Tibial nerve (tissue), 4 donors: ENCODE data around the gene CPNE6. TPM values are rescaled to one million over a fixed set of nuclear protein-coding genes. Genes with fewer than 3 reads are reported as not detected.

ENCODE experiments used
- DNase-seq, 2 donors: peaks; one replicate each; pipeline ENCODE4 v3.0.0-alpha.2; 2019; ENCODE audit warnings: low spot score in 2 of 2
- H3K27ac ChIP-seq, 4 donors: fragments of 200-600 bp; sonication (generic) in 3 of 4; one replicate each; pipeline ENCODE4 v1.5.1; 2017 to 2019; ENCODE audit warnings: mild to moderate bottlenecking in 1 of 4
- H3K27me3 ChIP-seq, 2 donors: fragments of 200-600 bp; sonication (generic) in 1 of 2; one replicate each; pipeline versions ENCODE4 v1.5.1 to v1.6.0; 2017 to 2019
- H3K36me3 ChIP-seq, 3 donors: fragments of 200-600 bp; sonication (generic); one replicate each; pipeline ENCODE4 v1.5.1; 2018 to 2019
- H3K4me1 ChIP-seq, 4 donors: fragments of 200-600 bp; sonication (generic) in 3 of 4; one replicate each; pipeline ENCODE4 v1.5.1; 2017 to 2019
- H3K4me3 ChIP-seq, 4 donors: fragments of 200-600 bp; sonication (generic) in 3 of 4; one replicate each; pipeline ENCODE4 v1.5.1; 2017 to 2019; ENCODE audit warnings: mild to moderate bottlenecking in 1 of 4, moderate library complexity in 1 of 4
- H3K9me3 ChIP-seq, 4 donors: fragments of 200-600 bp; sonication (generic) in 3 of 4; one replicate each; pipeline ENCODE4 v1.5.1; 2017 to 2019
- EP300 ChIP-seq, 2 donors: sonication (generic); formaldehyde crosslinking; IDR thresholded peaks; one replicate each; pipeline ENCODE4 v1.6.1; 2017; ENCODE audit warnings: antibody characterized with exemption in 2 of 2, mild to moderate bottlenecking in 1 of 2
- POLR2A ChIP-seq, 2 donors: fragments of 450-650 bp; IDR thresholded peaks; one replicate each; pipeline ENCODE4 v1.6.1; 2017; ENCODE audit warnings: antibody characterized with exemption in 2 of 2, mild to moderate bottlenecking in 2 of 2, moderate library complexity in 2 of 2
- WGBS, 2 donors: methylation state at CpG; one replicate each; pipeline ENCODE4 v1.1.5; 2018; 5-methylcytosine and 5-hydroxymethylcytosine counted together
- total RNA-seq, 4 donors: library from RNA; depleted of rRNA; stranded (reverse); fragments of >200 nt; gene quantifications; one replicate each; pipeline ENCODE4 v1.1.0, GENCODE V29; 2016
- TF ChIP-seq, protein P1 (sequence below), 5 experiments: fragments of 200-600 bp in 3 of 5; fragments of 450-650 bp in 2 of 5; sonication (generic) in 3 of 5; IDR thresholded peaks; one replicate each; pipeline ENCODE4 v1.5.1; 2016 to 2019; ENCODE audit warnings: antibody characterized with exemption in 5 of 5, mild to moderate bottlenecking in 3 of 5, moderate library complexity in 2 of 5

Gene CPNE6
- total RNA-seq, 4 donors from 2014 or later = not detected

- 87 to 89% methylated on average over 4 of the region's 4 CpGs for WGBS, 2 donors
- DNase-seq = no peak
- H3K27ac ChIP-seq = no peak overlapping the region
- no peaks in the 10 kb centered on the region for H3K9me3 ChIP-seq
- no peak overlapping the region for H3K4me3 ChIP-seq
- H3K4me1 ChIP-seq = peaks cover 0 to 12% (median 0%) of the 10 kb centered on the region in 4 donors
- no peaks in the 10 kb centered on the region for H3K27me3 ChIP-seq
- no peak for TF ChIP-seq EP300 (IDR thresholded peaks at IDR 0.05)
- TF ChIP-seq, protein P1, sequence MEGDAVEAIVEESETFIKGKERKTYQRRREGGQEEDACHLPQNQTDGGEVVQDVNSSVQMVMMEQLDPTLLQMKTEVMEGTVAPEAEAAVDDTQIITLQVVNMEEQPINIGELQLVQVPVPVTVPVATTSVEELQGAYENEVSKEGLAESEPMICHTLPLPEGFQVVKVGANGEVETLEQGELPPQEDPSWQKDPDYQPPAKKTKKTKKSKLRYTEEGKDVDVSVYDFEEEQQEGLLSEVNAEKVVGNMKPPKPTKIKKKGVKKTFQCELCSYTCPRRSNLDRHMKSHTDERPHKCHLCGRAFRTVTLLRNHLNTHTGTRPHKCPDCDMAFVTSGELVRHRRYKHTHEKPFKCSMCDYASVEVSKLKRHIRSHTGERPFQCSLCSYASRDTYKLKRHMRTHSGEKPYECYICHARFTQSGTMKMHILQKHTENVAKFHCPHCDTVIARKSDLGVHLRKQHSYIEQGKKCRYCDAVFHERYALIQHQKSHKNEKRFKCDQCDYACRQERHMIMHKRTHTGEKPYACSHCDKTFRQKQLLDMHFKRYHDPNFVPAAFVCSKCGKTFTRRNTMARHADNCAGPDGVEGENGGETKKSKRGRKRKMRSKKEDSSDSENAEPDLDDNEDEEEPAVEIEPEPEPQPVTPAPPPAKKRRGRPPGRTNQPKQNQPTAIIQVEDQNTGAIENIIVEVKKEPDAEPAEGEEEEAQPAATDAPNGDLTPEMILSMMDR (IDR thresholded peaks at IDR 0.05) = no peak
- TF ChIP-seq POLR2A (IDR thresholded peaks at IDR 0.05) = no peak
- peaks cover 0 to 29% (median 0%) of the 10 kb centered on the region in 3 donors for H3K36me3 ChIP-seq
Observed at GRCh38 chr14:24106672-24107271, 35.4 kb downstream of the CPNE6 start.

DNA sequence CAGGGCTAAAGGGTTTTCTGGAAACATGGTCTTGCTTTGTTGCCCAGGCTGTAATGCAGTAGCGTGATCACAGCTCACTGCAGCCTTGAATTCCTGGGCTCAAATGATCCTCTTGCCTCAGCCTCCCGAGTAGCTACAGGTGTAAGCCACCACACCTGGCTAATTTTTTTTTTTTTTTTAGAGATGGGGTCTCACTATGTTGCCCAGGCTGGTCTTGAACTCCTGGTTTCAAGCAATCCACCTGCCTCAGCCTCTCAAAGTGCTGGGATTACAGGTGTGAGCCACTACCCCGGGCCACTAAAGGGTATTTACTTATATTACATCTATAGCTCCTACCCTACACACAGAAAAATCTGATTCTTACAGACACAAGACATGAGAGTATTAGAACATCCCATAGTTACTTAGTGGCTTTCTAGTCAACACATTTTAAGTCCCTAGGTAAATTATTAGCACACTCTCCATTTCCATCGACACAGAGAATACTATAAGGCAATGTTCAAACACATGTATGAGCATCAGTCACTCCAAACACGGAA lies 37.0 kb downstream of the CPNE6 start:
- Histone ChIP-seq H3K4me1 (peaks cover 0 to 15% (median 0%) of the 10 kb centered on the region in 4 donors), H3K27me3 (no peaks in the 10 kb centered on the region), H3K36me3 (peaks cover 0 to 17% (median 0%) of the 10 kb centered on the region in 3 donors), H3K9me3 (no peaks in the 10 kb centered on the region), H3K27ac (peak overlapping the region in 3 of 4 donors; percentile 4 to 17 (median 16)), H3K4me3 (no peak overlapping the region)
- DNase-seq = no peak
- WGBS, 2 donors = 34 to 52% methylated on average over 5 of the region's 5 CpGs
- TF ChIP-seq, protein P1 (IDR thresholded peaks at IDR 0.05) = no peak
- TF ChIP-seq POLR2A (IDR thresholded peaks at IDR 0.05) = no peak
- TF ChIP-seq EP300 (IDR thresholded peaks at IDR 0.05) = no peak

DNA sequence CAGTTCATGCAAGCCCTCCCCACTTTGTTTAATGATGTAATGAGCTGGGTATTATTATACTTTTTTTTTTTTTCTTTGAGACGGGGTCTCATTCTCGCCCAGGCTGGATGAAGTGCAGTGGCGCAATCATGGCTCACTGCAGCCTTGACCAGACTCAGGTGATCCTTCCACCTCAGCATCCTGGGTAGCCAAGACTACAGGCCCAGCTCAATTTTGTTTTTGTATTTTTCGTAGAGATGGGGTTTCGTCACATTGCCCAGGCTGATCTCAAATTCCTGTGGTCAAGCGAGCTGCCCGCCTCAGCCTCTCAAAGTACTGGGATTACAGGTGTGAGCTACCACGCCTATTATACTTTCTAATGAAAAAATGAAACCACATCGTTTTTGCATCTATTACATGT lies 38.7 kb downstream of the CPNE6 start:
- Histone ChIP-seq H3K36me3 (peaks cover 0 to 2% (median 0%) of the 10 kb centered on the region in 3 donors), H3K4me1 (peaks cover 0 to 16% (median 0%) of the 10 kb centered on the region in 4 donors), H3K27ac (no peak overlapping the region), H3K27me3 (no peaks in the 10 kb centered on the region), H3K4me3 (no peak overlapping the region), H3K9me3 (no peaks in the 10 kb centered on the region)
- DNase-seq = no peak
- 85 to 89% methylated on average over 9 of the region's 9 CpGs for WGBS, 2 donors
- TF ChIP-seq EP300 (IDR thresholded peaks at IDR 0.05) = no peak
- no peak for TF ChIP-seq POLR2A (IDR thresholded peaks at IDR 0.05)
- TF ChIP-seq, protein P1 (IDR thresholded peaks at IDR 0.05) = no peak

- WGBS, 2 donors = 48 to 60% methylated on average over 1 of the region's 1 CpG
- H3K27ac ChIP-seq = no peak overlapping the region
- TF ChIP-seq POLR2A (IDR thresholded peaks at IDR 0.05) = no peak
- TF ChIP-seq, protein P1 (IDR thresholded peaks at IDR 0.05) = no peak
- TF ChIP-seq EP300 (IDR thresholded peaks at IDR 0.05) = no peak
- no peaks in the 10 kb centered on the region for H3K9me3 ChIP-seq
- H3K27me3 ChIP-seq = no peaks in the 10 kb centered on the region
- H3K4me3 ChIP-seq = no peak overlapping the region
- H3K36me3 ChIP-seq = no peaks in the 10 kb centered on the region
- DNase-seq = no peak
- H3K4me1 ChIP-seq = peaks cover 0 to 19% (median 1%) of the 10 kb centered on the region in 4 donors
Observed at GRCh38 chr14:24110523-24110922, 39.2 kb downstream of the CPNE6 start.

DNA sequence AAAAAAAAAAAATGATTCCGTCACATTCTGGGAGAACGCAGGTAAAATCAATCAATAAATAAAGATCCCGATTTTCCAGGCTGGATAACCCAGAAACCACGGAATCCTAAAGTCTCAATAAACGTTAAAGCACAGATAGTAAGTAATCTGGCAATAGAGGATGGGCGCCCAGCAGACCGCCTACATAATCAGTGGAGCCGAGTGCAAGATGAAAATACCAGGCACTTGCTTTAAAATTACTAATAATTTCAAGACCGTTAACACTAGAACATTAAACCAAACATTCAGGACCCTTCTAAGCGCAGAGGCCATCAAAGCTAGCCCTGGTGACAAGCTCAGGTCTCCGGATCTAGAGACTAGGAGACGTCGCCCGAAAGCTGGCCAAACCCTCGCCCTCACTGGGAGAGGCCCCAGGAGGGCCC lies 42.0 kb downstream of the CPNE6 start:
- TF ChIP-seq EP300 (IDR thresholded peaks at IDR 0.05) = no peak
- TF ChIP-seq, protein P1 (IDR thresholded peaks at IDR 0.05) = no peak
- TF ChIP-seq POLR2A (IDR thresholded peaks at IDR 0.05) = no peak
- peak overlapping the region; percentile 46 to 81 (median 76) for H3K4me3 ChIP-seq
- no peaks in the 10 kb centered on the region for H3K9me3 ChIP-seq
- H3K36me3 ChIP-seq = peaks cover 0 to 18% (median 12%) of the 10 kb centered on the region in 3 donors
- WGBS, 2 donors = 20 to 26% methylated on average over 15 of the region's 15 CpGs
- DNase-seq = no peak
- H3K27ac ChIP-seq = peak overlapping the region; percentile 99 to 100 (median 99)
- H3K4me1 ChIP-seq = peaks cover 4 to 28% (median 11%) of the 10 kb centered on the region in 4 donors
- no peaks in the 10 kb centered on the region for H3K27me3 ChIP-seq
